ENCODE results near the gene ZNF827. TPM values are rescaled to one million over a fixed set of nuclear protein-coding genes. Genes with fewer than 3 reads are reported as not detected.

The ZNF827 gene
- total RNA-seq, 1 experiment from 2014 or later = 19.1 TPM

DNA sequence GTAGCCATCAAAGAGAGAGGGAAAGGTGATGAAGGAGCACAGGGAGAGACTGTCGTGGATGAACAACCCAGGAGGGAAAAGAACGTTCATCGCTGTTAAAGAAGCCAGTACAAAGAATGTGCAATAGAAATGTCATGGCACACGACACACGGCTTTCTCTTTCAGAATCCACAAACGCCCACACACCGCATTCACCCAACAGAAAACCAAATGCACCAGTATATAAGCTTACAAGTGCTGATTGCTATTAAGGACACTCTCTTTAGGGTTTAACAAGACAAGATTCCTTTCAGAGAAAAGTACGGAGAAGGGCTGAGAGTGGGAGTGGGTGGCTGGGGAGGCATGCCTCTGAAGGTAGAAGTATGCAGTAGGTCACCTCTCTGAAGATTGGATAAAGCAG lies 178.4 kb downstream of the ZNF827 start:
- Histone ChIP-seq H4K20me1 (ENCODE audit: insufficient read depth) (no peaks in the 10 kb centered on the region), H3K4me1 (ENCODE audit: control insufficient read depth in 1 of 2, insufficient read depth in 2 of 2, low read length in 2 of 2) (no peaks in the 10 kb centered on the region), H3K27me3 (ENCODE audit: insufficient read depth, low read length) (no peaks in the 10 kb centered on the region), H3K27ac (ENCODE audit: low read depth, low read length) (no peak overlapping the region), H3K9ac (ENCODE audit: low read length) (no peak overlapping the region), H3K9me3 (ENCODE audit: control insufficient read depth in 1 of 2, insufficient read depth in 1 of 2, low read depth in 1 of 2, low read length in 2 of 2) (no peaks in the 10 kb centered on the region), H3K4me3 (replicated peaks in 1 of 2; ENCODE audit: low read depth in 1 of 2, low read length in 2 of 2) (no peak overlapping the region), H3K36me3 (ENCODE audit: control insufficient read depth in 1 of 2, insufficient read depth in 2 of 2, low read length in 2 of 2) (peaks cover 1 to 14% of the 10 kb centered on the region in 2 experiments; a peak in 2 of 4 replicates), H3K4me2 (ENCODE audit: low read length) (no peak overlapping the region), H3K9me2 (ENCODE audit: insufficient read depth) (no peaks in the 10 kb centered on the region), H3K79me2 (ENCODE audit: insufficient read depth, low read length) (no peaks in the 10 kb centered on the region), H2AFZ (ENCODE audit: low read depth, low read length, poor library complexity, severe bottlenecking) (no peak overlapping the region)
- DNase-seq (ENCODE audit: low read depth, low spot score) (no peak), ATAC-seq (no peak)
- ChIA-PET POLR2A (no interaction called here), RAD21 (ENCODE audit: low non-redundant PET in 1 of 2, low total read pairs in 2 of 2, uncharacterized antibody in 2 of 2, unreplicated experiment in 2 of 2) (no interaction called here), CTCF (no interaction called here)
- BruUV-seq (replicated peaks) = no TSS peak
- intact Hi-C loops (cut with micrococcal nuclease) = no loop called here
- no peak for TF ChIP-seq ELF1 (IDR thresholded peaks at IDR 0.05; ENCODE audit: borderline replicate concordance, low read depth)
- no peak for TF ChIP-seq SRF (IDR thresholded peaks at IDR 0.05; ENCODE audit: low read depth)
- TF ChIP-seq, protein P1, sequence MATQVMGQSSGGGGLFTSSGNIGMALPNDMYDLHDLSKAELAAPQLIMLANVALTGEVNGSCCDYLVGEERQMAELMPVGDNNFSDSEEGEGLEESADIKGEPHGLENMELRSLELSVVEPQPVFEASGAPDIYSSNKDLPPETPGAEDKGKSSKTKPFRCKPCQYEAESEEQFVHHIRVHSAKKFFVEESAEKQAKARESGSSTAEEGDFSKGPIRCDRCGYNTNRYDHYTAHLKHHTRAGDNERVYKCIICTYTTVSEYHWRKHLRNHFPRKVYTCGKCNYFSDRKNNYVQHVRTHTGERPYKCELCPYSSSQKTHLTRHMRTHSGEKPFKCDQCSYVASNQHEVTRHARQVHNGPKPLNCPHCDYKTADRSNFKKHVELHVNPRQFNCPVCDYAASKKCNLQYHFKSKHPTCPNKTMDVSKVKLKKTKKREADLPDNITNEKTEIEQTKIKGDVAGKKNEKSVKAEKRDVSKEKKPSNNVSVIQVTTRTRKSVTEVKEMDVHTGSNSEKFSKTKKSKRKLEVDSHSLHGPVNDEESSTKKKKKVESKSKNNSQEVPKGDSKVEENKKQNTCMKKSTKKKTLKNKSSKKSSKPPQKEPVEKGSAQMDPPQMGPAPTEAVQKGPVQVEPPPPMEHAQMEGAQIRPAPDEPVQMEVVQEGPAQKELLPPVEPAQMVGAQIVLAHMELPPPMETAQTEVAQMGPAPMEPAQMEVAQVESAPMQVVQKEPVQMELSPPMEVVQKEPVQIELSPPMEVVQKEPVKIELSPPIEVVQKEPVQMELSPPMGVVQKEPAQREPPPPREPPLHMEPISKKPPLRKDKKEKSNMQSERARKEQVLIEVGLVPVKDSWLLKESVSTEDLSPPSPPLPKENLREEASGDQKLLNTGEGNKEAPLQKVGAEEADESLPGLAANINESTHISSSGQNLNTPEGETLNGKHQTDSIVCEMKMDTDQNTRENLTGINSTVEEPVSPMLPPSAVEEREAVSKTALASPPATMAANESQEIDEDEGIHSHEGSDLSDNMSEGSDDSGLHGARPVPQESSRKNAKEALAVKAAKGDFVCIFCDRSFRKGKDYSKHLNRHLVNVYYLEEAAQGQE (IDR thresholded peaks at IDR 0.05; ENCODE audit: low read depth) = no peak
- TF ChIP-seq JUND (IDR thresholded peaks at IDR 0.05) = no peak
- TF ChIP-seq EZH2phosphoT487 (IDR thresholded peaks at IDR 0.05; ENCODE audit: borderline replicate concordance) = no peak
- TF ChIP-seq EGR1 (IDR thresholded peaks at IDR 0.05; ENCODE audit: low read depth) = no peak
- TF ChIP-seq SP1 (IDR thresholded peaks at IDR 0.05; ENCODE audit: low read depth) = no peak
- no peak for TF ChIP-seq ZNF274 (IDR thresholded peaks at IDR 0.05; ENCODE audit: low read depth, low read length)
- no peak for TF ChIP-seq POLR2A (IDR thresholded peaks at IDR 0.05; ENCODE audit: borderline replicate concordance, extremely low read depth, insufficient read depth, insufficient read length)
- TF ChIP-seq, protein P2, sequence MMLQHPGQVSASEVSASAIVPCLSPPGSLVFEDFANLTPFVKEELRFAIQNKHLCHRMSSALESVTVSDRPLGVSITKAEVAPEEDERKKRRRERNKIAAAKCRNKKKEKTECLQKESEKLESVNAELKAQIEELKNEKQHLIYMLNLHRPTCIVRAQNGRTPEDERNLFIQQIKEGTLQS (IDR thresholded peaks at IDR 0.05) = no peak

Data from HCT116 (cell line).